Central memory CD8-positive, alpha-beta T cell (primary cell): ENCODE measurements around the gene CFAP221.
"Not testable (repeated sequence)": the region's sequence is repeated elsewhere in the genome, so short reads cannot be mapped to it uniquely, and the experiment has no call there.

Source experiments
- ATAC-seq: fragments of 150-1000 bp; cut with Tn5 transposase; replicated peaks from 2 replicates; pipeline ENCODE4 v1.10.0; 2022; ENCODE audit warnings: mild to moderate bottlenecking, moderate FRiP score, moderate number of reproducible peaks; ENCODE audit not compliant: poor library complexity, severe bottlenecking; ENCODE audit errors: extremely low read depth
- DNase-seq, 2 donors: peaks; one replicate each; pipeline ENCODE4 v3.0.0; 2021; ENCODE audit warnings: low spot score in 2 of 2
- H3K27ac Mint-ChIP-seq: one replicate; pipeline ENCODE4 v1.8.0; 2022; ENCODE audit warnings: low read depth, mild to moderate bottlenecking, moderate library complexity, mixed read lengths
- H3K27me3 Mint-ChIP-seq: one replicate; pipeline ENCODE4 v1.8.0; 2022; ENCODE audit warnings: mixed read lengths
- H3K36me3 Mint-ChIP-seq: one replicate; pipeline ENCODE4 v1.8.0; 2022; ENCODE audit warnings: mild to moderate bottlenecking, moderate library complexity, mixed read lengths; ENCODE audit not compliant: insufficient read depth
- H3K4me1 Mint-ChIP-seq: one replicate; pipeline ENCODE4 v1.8.0; 2022; ENCODE audit warnings: mixed read lengths
- H3K4me3 Mint-ChIP-seq: one replicate; pipeline ENCODE4 v1.8.0; 2022; ENCODE audit warnings: mild to moderate bottlenecking, moderate library complexity, mixed read lengths
- H3K9me3 Mint-ChIP-seq: one replicate; pipeline ENCODE4 v1.8.0; 2022; ENCODE audit warnings: mixed read lengths

Gene CFAP221

GRCh38 chr2:119606674-119607073, 62.4 kb downstream of the CFAP221 start:
- Mint-ChIP-seq H3K27me3 (peaks cover 59% of the 10 kb centered on the region), H3K27ac (no peak overlapping the region), H3K4me3 (no peak overlapping the region), H3K4me1 (no peaks in the 10 kb centered on the region), H3K9me3 (no peaks in the 10 kb centered on the region), H3K36me3 (peaks cover 2% of the 10 kb centered on the region)
- DNase-seq (no peak), ATAC-seq (no peak)

DNA sequence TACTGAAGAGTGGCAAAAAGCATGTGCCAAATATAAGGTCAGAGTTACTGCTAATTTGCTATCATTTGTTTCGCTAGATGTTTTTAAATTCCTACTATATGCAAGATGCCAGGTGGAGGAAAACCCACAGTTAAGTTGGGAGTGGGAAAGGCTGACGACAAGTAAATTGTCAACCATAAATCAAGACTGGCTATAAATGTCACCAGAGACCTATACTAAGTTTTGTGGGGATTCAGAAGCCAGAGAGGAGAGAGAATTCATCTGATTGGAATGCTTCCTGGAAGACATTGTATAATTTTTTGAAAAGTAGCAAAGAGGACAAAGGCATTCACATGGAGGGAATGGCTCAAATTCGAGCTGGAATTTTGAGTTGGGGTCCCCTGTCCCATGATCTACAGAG, 64.3 kb downstream of the CFAP221 start:
- H3K27ac Mint-ChIP-seq, result no peak overlapping the region
- no peak for ATAC-seq
- H3K27me3 Mint-ChIP-seq, result peaks cover 59% of the 10 kb centered on the region
- H3K36me3 Mint-ChIP-seq, result peaks cover 2% of the 10 kb centered on the region
- no peak overlapping the region for H3K4me3 Mint-ChIP-seq
- DNase-seq, result no peak
- no peaks in the 10 kb centered on the region for H3K9me3 Mint-ChIP-seq
- no peaks in the 10 kb centered on the region for H3K4me1 Mint-ChIP-seq

DNA sequence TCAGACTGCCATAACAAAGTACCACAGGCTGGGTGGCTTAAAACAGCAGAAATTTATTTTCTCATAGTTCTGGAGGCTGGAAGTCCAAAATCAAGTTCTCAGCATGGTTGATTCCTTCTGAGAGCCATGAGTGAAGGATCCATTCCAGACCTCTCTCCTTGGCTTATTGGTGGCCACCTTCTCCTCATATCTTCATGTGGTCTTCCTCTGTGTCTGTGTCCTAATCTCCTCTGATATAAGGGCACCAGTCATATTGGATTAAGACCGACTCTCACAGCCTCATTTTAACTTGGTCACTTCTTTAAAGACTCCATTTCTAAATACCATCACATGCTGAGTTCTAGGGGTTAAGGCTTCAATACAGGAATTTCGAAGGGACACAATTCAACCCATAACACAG, 65.1 kb downstream of the CFAP221 start:
- Mint-ChIP-seq H3K27ac (no peak overlapping the region), H3K9me3 (peaks cover 7% of the 10 kb centered on the region), H3K4me1 (no peaks in the 10 kb centered on the region), H3K27me3 (peaks cover 54% of the 10 kb centered on the region), H3K36me3 (peaks cover 2% of the 10 kb centered on the region), H3K4me3 (no peak overlapping the region)
- DNase-seq (no peak), ATAC-seq (no peak)

GRCh38 chr2:119614140-119614539, 69.9 kb downstream of the CFAP221 start:
- H3K36me3 Mint-ChIP-seq, ATAC-seq, H3K4me1 Mint-ChIP-seq, H3K4me3 Mint-ChIP-seq, H3K27ac Mint-ChIP-seq, DNase-seq: not testable (repeated sequence)
- Mint-ChIP-seq H3K9me3 (peaks cover 15% of the 10 kb centered on the region), H3K27me3 (peaks cover 37% of the 10 kb centered on the region)

DNA sequence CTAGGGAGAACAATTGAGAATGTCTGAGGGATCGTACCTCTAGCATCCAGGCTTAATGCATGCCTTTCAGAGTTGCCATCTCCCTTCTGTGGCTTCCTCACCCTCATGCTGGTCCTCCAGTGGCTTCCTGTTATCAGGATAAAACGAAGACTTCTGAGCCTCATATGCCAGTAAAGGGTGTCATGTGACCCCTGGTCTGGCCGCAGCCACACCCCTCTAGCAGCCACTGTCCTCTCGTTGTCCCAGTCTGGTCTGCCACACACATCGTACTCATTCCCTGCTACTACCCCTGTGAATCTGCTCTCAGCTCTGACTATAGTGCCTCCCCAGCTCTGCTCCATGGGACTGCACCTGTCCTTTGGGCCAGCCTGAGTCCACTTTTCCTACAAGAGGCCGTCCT, 72.2 kb downstream of the CFAP221 start:
- H3K36me3 Mint-ChIP-seq, result peaks cover 1% of the 10 kb centered on the region
- H3K27me3 Mint-ChIP-seq, result peaks cover 45% of the 10 kb centered on the region
- ATAC-seq (no peak), DNase-seq (no peak)
- H3K4me3 Mint-ChIP-seq, result no peak overlapping the region
- H3K4me1 Mint-ChIP-seq, result no peaks in the 10 kb centered on the region
- no peak overlapping the region for H3K27ac Mint-ChIP-seq
- H3K9me3 Mint-ChIP-seq, result peaks cover 15% of the 10 kb centered on the region

- no peaks in the 10 kb centered on the region for H3K4me1 Mint-ChIP-seq
- ATAC-seq (no peak), DNase-seq (no peak)
- H3K9me3 Mint-ChIP-seq, result peaks cover 15% of the 10 kb centered on the region
- no peak overlapping the region for H3K27ac Mint-ChIP-seq
- H3K4me3 Mint-ChIP-seq, result no peak overlapping the region
- peaks cover 1% of the 10 kb centered on the region for H3K36me3 Mint-ChIP-seq
- H3K27me3 Mint-ChIP-seq, result peaks cover 45% of the 10 kb centered on the region
These were observed 73.2 kb downstream of the CFAP221 start for GRCh38 chr2:119617455-119617854.

- Mint-ChIP-seq H3K27me3 (peaks cover 45% of the 10 kb centered on the region), H3K9me3 (peaks cover 15% of the 10 kb centered on the region)
- H3K27ac Mint-ChIP-seq, H3K4me3 Mint-ChIP-seq, ATAC-seq, DNase-seq, H3K36me3 Mint-ChIP-seq, H3K4me1 Mint-ChIP-seq: not testable (repeated sequence)
These were observed 74.5 kb downstream of the CFAP221 start for GRCh38 chr2:119618725-119619124.

GRCh38 chr2:119625226-119625625, 81.0 kb downstream of the CFAP221 start:
- Mint-ChIP-seq H3K4me3 (no peak overlapping the region), H3K4me1 (no peaks in the 10 kb centered on the region), H3K27me3 (peaks cover 44% of the 10 kb centered on the region), H3K9me3 (no peaks in the 10 kb centered on the region), H3K27ac (no peak overlapping the region), H3K36me3 (no peaks in the 10 kb centered on the region)
- no peak for DNase-seq
- no peak for ATAC-seq

DNA sequence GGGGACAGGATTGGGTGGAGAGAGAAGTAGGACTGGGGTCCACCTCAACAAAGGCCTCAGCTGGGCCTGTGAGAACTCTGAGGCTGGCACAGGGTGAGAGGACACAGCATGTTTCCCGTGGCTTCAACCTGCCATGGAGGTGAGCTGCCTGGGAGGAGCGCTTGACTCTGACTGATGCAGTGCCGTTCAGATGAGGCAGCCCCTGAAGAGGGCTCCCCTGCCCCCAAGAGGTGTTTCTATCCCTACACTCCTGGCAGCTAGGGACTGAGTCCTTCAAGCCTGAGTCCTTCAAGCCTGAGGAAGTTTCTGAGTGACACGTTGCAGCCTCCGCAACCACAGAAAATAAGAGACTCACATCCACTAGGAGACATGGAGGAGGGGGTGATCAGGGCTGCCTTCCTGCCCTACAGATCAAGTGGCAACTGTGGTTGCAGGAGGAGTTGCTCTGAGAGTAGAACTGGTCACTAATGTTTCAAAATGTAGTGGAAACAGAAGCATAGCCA, 85.1 kb downstream of the CFAP221 start:
- H3K4me1 Mint-ChIP-seq, result no peaks in the 10 kb centered on the region
- ATAC-seq (no peak), DNase-seq (no peak)
- peaks cover 57% of the 10 kb centered on the region for H3K27me3 Mint-ChIP-seq
- no peak overlapping the region for H3K27ac Mint-ChIP-seq
- no peaks in the 10 kb centered on the region for H3K36me3 Mint-ChIP-seq
- H3K4me3 Mint-ChIP-seq, result no peak overlapping the region
- no peaks in the 10 kb centered on the region for H3K9me3 Mint-ChIP-seq

DNA sequence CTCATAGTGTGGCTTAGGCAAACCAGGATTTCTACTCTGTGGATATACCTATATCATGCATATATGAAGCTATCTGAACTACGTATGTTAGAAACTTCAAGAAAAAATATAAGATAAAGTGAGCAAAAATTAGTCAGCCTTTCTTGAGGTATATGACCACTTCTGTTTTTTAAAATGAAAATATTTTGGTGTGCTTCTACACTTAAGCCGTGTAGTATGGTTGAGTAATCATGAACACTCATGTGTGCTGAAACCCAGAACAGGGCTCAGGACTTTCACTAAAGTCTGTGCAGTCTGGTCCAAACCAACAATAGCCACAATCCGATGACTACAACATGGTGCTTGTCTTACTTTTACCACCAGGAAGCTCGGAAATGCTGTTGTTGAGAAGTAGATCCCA, 85.9 kb downstream of the CFAP221 start:
- no peak overlapping the region for H3K27ac Mint-ChIP-seq
- no peak overlapping the region for H3K4me3 Mint-ChIP-seq
- H3K4me1 Mint-ChIP-seq, result no peaks in the 10 kb centered on the region
- DNase-seq (no peak), ATAC-seq (no peak)
- no peaks in the 10 kb centered on the region for H3K9me3 Mint-ChIP-seq
- H3K36me3 Mint-ChIP-seq, result no peaks in the 10 kb centered on the region
- H3K27me3 Mint-ChIP-seq, result peaks cover 57% of the 10 kb centered on the region

DNA sequence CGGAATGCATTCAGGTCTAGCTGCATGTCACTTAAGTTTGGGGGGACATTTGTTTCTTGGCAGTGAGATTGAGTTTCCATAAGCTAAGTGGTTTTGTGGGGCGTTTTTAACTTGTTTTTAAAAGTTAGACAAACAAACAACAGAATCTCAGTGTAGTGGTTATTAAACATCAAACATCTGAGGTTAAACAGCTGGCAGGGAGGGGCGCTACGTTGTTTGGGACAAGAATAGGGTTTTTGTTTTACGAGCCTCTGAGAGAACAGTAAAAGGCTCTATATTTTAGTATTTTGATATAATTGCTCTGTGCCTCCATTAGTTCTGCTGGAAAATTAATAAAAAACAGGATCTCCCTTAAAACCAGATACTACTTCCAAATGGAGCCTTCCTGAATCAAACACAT, 93.1 kb downstream of the CFAP221 start:
- Mint-ChIP-seq H3K36me3 (no peaks in the 10 kb centered on the region), H3K27ac (no peak overlapping the region), H3K4me3 (no peak overlapping the region), H3K9me3 (no peaks in the 10 kb centered on the region), H3K27me3 (peaks cover 15% of the 10 kb centered on the region), H3K4me1 (no peaks in the 10 kb centered on the region)
- ATAC-seq (no peak), DNase-seq (no peak)

DNA sequence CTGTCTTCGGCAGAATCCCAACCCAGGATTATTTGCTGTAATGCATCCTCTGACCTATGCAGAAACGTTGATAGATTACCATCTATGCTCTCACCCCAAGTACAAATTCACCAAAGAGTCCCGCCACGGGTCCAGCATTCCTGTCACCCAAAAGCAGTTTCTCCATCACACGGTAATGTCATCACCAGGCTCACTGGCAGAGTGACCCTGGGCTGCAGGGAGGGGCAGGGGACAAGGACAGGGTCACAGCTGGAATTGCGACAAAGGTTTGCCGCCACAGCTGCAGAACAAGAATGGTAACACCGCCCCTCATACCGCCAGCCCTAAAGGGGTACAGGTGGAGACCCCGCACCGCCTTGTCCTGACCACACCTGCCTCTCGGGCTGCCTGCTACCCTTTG, 94.0 kb downstream of the CFAP221 start:
- ATAC-seq, result no peak
- no peak overlapping the region for H3K27ac Mint-ChIP-seq
- H3K27me3 Mint-ChIP-seq, result peaks cover 14% of the 10 kb centered on the region
- no peaks in the 10 kb centered on the region for H3K36me3 Mint-ChIP-seq
- no peaks in the 10 kb centered on the region for H3K9me3 Mint-ChIP-seq
- no peaks in the 10 kb centered on the region for H3K4me1 Mint-ChIP-seq
- DNase-seq, result no peak
- H3K4me3 Mint-ChIP-seq, result no peak overlapping the region

- peaks cover 14% of the 10 kb centered on the region for H3K27me3 Mint-ChIP-seq
These were observed 94.7 kb downstream of the CFAP221 start for GRCh38 chr2:119638685-119639554.

More at GRCh38 chr2:119638685-119639554, 94.7 kb downstream of the CFAP221 start:
- H3K27ac Mint-ChIP-seq, result no peak overlapping the region
- DNase-seq, result no peak
- no peaks in the 10 kb centered on the region for H3K36me3 Mint-ChIP-seq
- no peaks in the 10 kb centered on the region for H3K9me3 Mint-ChIP-seq
- no peaks in the 10 kb centered on the region for H3K4me1 Mint-ChIP-seq
- no peak overlapping the region for H3K4me3 Mint-ChIP-seq
- ATAC-seq, result no peak
